HepG2 (cell line): ENCODE data around the gene RREB1. TPM values are rescaled to one million over a fixed set of nuclear protein-coding genes. Genes with fewer than 3 reads are reported as not detected.

Source experiments
- ATAC-seq: fragments of 200-7000 bp; cut with Tn5 transposase; 3 replicates; pipeline ENCODE4 v1.9.1; 2020; ENCODE audit warnings: mild to moderate bottlenecking, moderate library complexity
- BruUV-seq: library from RNA; stranded (reverse); fragments of 400-500 nt; replicated peaks from 2 replicates; lab custom pipeline; 2021; lab: Mats Ljungman, UMichigan
- CTCF ChIA-PET: fragments of 300-600 bp; formaldehyde crosslinking; extraction: SDS; loops from one replicate; lab custom pipeline; 2021; ENCODE audit warnings: low total read pairs, inconsistent platforms, low intra/inter-chr PET ratio; lab: Yijun Ruan, JAX
- POLR2A ChIA-PET: fragments of 350-600 bp; sonication (Branson Sonifier 250); formaldehyde crosslinking; loops from one replicate; lab custom pipeline; 2020; ENCODE audit warnings: antibody characterized with exemption, inconsistent platforms; lab: Yijun Ruan, JAX
- DNase-seq: peaks from one replicate; pipeline ENCODE4 v3.0.0-alpha.2; 2015; ENCODE audit warnings: low spot score
- FAIRE-seq: peaks from 3 replicates; lab custom pipeline; 2011; peaks lifted over from hg19 to GRCh38; lab: Jason Lieb, UNC
- H2AFZ ChIP-seq: one replicate; pipeline ENCODE4 v1.6.1; 2011; ENCODE audit warnings: low read length, inconsistent platforms
- H3K27ac ChIP-seq: fragments of 300-600 bp; 3 replicates; pipeline ENCODE4 v1.8.0; 2011; ENCODE audit warnings: mixed run types, mild to moderate bottlenecking, mixed read lengths, low read length, inconsistent platforms; ENCODE audit not compliant: insufficient read depth; ENCODE audit errors: extremely low read length
- H3K27me3 ChIP-seq, 2 experiments: fragments of 200-600 bp in 1 of 2; 2 replicates in 1 of 2; 3 replicates in 1 of 2; pipeline versions ENCODE4 v1.6.0 to v1.8.0; 2011; ENCODE audit warnings: low read length in 2 of 2, mild to moderate bottlenecking in 2 of 2, moderate library complexity in 2 of 2, inconsistent platforms in 1 of 2; ENCODE audit not compliant: insufficient read depth in 2 of 2, control insufficient read depth in 1 of 2
- H3K36me3 ChIP-seq, 2 experiments: fragments of 200-600 bp in 1 of 2; replicated peaks in 1 of 2; 2 replicates in 1 of 2; 3 replicates in 1 of 2; pipeline versions ENCODE4 v1.5.1 to v1.8.0; 2011; ENCODE audit warnings: low read length in 2 of 2, inconsistent platforms in 1 of 2; ENCODE audit not compliant: insufficient read depth in 2 of 2, control insufficient read depth in 1 of 2
- H3K4me1 ChIP-seq: 2 replicates; pipeline ENCODE4 v1.5.1; 2012; ENCODE audit warnings: low read length, inconsistent platforms; ENCODE audit not compliant: insufficient read depth
- H3K4me2 ChIP-seq: 2 replicates; pipeline ENCODE4 v1.6.0; 2011; ENCODE audit warnings: low read depth, low read length, inconsistent platforms
- H3K4me3 ChIP-seq, 3 experiments: fragments of 200-600 bp in 1 of 3; sonication (generic), shearing (Covaris generic) in 1 of 3; replicated peaks in 1 of 3; 2 replicates each; pipeline ENCODE4 v1.5.1; 2011 to 2016; ENCODE audit warnings: low read length in 3 of 3, inconsistent platforms in 2 of 3, low read depth in 2 of 3, mild to moderate bottlenecking in 2 of 3, control low read depth in 1 of 3, mixed read lengths in 1 of 3; ENCODE audit not compliant: insufficient read depth in 1 of 3
- H3K79me2 ChIP-seq: one replicate; pipeline ENCODE4 v1.6.1; 2011; ENCODE audit warnings: low read length, inconsistent platforms; ENCODE audit not compliant: insufficient read depth
- H3K9ac ChIP-seq: 2 replicates; pipeline ENCODE4 v1.6.0; 2011; ENCODE audit warnings: mild to moderate bottlenecking, low read depth, low read length, inconsistent platforms; ENCODE audit not compliant: insufficient read depth
- H3K9me3 ChIP-seq: 2 replicates; pipeline ENCODE4 v1.5.1; 2012; ENCODE audit warnings: mild to moderate bottlenecking, low read length
- H4K20me1 ChIP-seq: 2 replicates; pipeline ENCODE4 v1.6.0; 2011; ENCODE audit warnings: inconsistent platforms, mild to moderate bottlenecking, low read length, moderate library complexity; ENCODE audit not compliant: insufficient read depth
- POLR2G ChIP-seq: fragments of 200-400 bp; formaldehyde crosslinking; IDR thresholded peaks from 2 replicates; pipeline ENCODE4 v1.6.1; 2018; ENCODE audit warnings: mild to moderate bottlenecking, low read depth, low read length, moderate library complexity
- PRMT3 ChIP-seq: sonication (generic); formaldehyde crosslinking; IDR thresholded peaks from 2 replicates; pipeline ENCODE4 v1.8.1; 2022; ENCODE audit warnings: low read depth, mild to moderate bottlenecking, moderate library complexity, missing genetic modification reagents, borderline replicate concordance
- RBM22 ChIP-seq: fragments of 200-400 bp; formaldehyde crosslinking; optimal IDR thresholded peaks from 2 replicates; pipeline ENCODE3; 2017; ENCODE audit warnings: mild to moderate bottlenecking, low read length, moderate library complexity
- SSRP1 ChIP-seq: IDR thresholded peaks from 2 replicates; pipeline ENCODE4 v1.6.1; 2016; ENCODE audit warnings: control low read depth
- TMF1 ChIP-seq: sonication (generic); formaldehyde crosslinking; IDR thresholded peaks from 2 replicates; pipeline ENCODE4 v1.8.1; 2022; ENCODE audit warnings: low read depth, missing genetic modification reagents
- ZNF17 ChIP-seq: sonication (generic); formaldehyde crosslinking; IDR thresholded peaks from 2 replicates; pipeline ENCODE4 v1.5.0; 2020; ENCODE audit warnings: mild to moderate bottlenecking, missing genetic modification reagents
- ZNF343 ChIP-seq: sonication (generic); formaldehyde crosslinking; IDR thresholded peaks from 2 replicates; pipeline ENCODE4 v1.4.0; 2020; ENCODE audit warnings: mild to moderate bottlenecking, missing genetic modification reagents
- ZNF382 ChIP-seq: sonication (generic); formaldehyde crosslinking; IDR thresholded peaks from 2 replicates; pipeline ENCODE4 v1.5.0; 2020; ENCODE audit warnings: missing genetic modification reagents, mild to moderate bottlenecking, borderline replicate concordance
- ZNF552 ChIP-seq: sonication (generic); formaldehyde crosslinking; IDR thresholded peaks from 2 replicates; pipeline ENCODE4 v1.9.0; 2022; ENCODE audit warnings: missing genetic modification reagents, mild to moderate bottlenecking, borderline replicate concordance
- ZNF775 ChIP-seq: sonication (generic); formaldehyde crosslinking; IDR thresholded peaks from 2 replicates; pipeline ENCODE4 v1.4.0; 2020; ENCODE audit warnings: missing genetic modification reagents, mild to moderate bottlenecking, moderate library complexity, borderline replicate concordance
- WGBS: methylation state at CpG from one replicate; pipeline ENCODE4 v1.1.6; 2017; ENCODE audit warnings: low lambda C conversion rate; 5-methylcytosine and 5-hydroxymethylcytosine counted together
- in situ Hi-C: cut with HindIII; loops from 2 replicates; pipeline ENCODE4 v1.10.0; 2017; ENCODE audit warnings: low pct_unique_long_range_greater_than_20kb; ENCODE audit not compliant: extremely low pct_ligation_motif_present
- intact Hi-C: fragments of 100-400 bp; cut with micrococcal nuclease; formaldehyde crosslinking; loops from one replicate; pipeline ENCODE4 v1.10.0; 2022; ENCODE audit not compliant: unreplicated experiment
- polyA plus RNA-seq, 8 experiments: library from polyadenylated mRNA; depleted of rRNA in 3 of 8; stranded (reverse) in 7 of 8; unstranded in 1 of 8; fragments of >200 nt; fragmentation: Illumina TruSeq in 4 of 8; extraction: Trizol in 4 of 8; gene quantifications; 2 replicates each; pipeline versions ENCODE4 v1.2.1 to v1.2.3, GENCODE V29; 2011 to 2016; ENCODE audit warnings: low read depth in 4 of 8, missing spikeins in 1 of 8, mixed read lengths in 1 of 8; ENCODE audit not compliant: insufficient read depth in 1 of 8
- total RNA-seq, 5 experiments: library from RNA; depleted of rRNA; stranded (reverse); fragments of >200 nt; fragmentation: Illumina TruSeq; extraction: Trizol; gene quantifications; 2 replicates each; pipeline ENCODE4 v1.2.3, GENCODE V29; 2016; ENCODE audit warnings: low read depth in 1 of 5
- TF ChIP-seq, protein P1 (sequence below): sonication (generic); formaldehyde crosslinking; IDR thresholded peaks from 2 replicates; pipeline ENCODE4 v1.5.0; 2020; ENCODE audit warnings: mild to moderate bottlenecking, low read depth, missing genetic modification reagents, borderline replicate concordance
- TF ChIP-seq, protein P2 (sequence below): IDR thresholded peaks from 2 replicates; pipeline ENCODE4 v1.4.0; 2020; ENCODE audit warnings: mild to moderate bottlenecking, missing genetic modification reagents

Gene RREB1
- total and polyA plus RNA-seq, 2 of the 13 experiments (the other 11 are each of a cell fraction or from before 2014, with no cell fraction given) = 6.1 to 23.2 TPM

- Histone ChIP-seq H3K4me3 (no peak overlapping the region), H3K9ac (no peak overlapping the region), H3K27me3 (no peaks in the 10 kb centered on the region), H3K27ac (no peak overlapping the region), H3K9me3 (no peaks in the 10 kb centered on the region), H3K36me3 (peaks cover 3 to 24% of the 10 kb centered on the region in 2 experiments; a peak in 4 of 5 replicates), H3K79me2 (no peaks in the 10 kb centered on the region), H2AFZ (no peak overlapping the region), H3K4me1 (no peaks in the 10 kb centered on the region), H3K4me2 (no peak overlapping the region), H4K20me1 (no peaks in the 10 kb centered on the region)
- WGBS = 97% methylated on average over 10 of the region's 10 CpGs
- ATAC-seq (peak; percentile 11), DNase-seq (no peak), FAIRE-seq (no peak)
- in situ Hi-C loops (loop anchor here (10.0 kb wide), 1 partner anchor 332 kb away; no protein-coding TSS in a partner anchor), intact Hi-C loops (no loop called here)
- CTCF ChIA-PET = no interaction called here
- peak; percentile 52; the same call in 1 of the 2 replicates for TF ChIP-seq SSRP1 (CRISPR knock-in tag)
- no peak for TF ChIP-seq TMF1 (CRISPR knock-in tag)
- TF ChIP-seq, protein P1, sequence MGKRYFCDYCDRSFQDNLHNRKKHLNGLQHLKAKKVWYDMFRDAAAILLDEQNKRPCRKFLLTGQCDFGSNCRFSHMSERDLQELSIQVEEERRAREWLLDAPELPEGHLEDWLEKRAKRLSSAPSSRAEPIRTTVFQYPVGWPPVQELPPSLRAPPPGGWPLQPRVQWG (CRISPR knock-in tag) = no peak
- TF ChIP-seq RBM22 = peak; percentile 54
- TF ChIP-seq POLR2G = peak; percentile 53
- no peak for TF ChIP-seq PRMT3 (CRISPR knock-in tag)
- POLR2A ChIA-PET = no interaction called here
- no TSS peak for BruUV-seq
Observed at GRCh38 chr6:7282097-7282906, 174.5 kb downstream of the RREB1 start.

GRCh38 chr6:7283676-7284075 lies 175.9 kb downstream of the RREB1 start:
- no peak for DNase-seq
- Histone ChIP-seq H3K9ac (no peak overlapping the region), H3K79me2 (no peaks in the 10 kb centered on the region), H3K9me3 (no peaks in the 10 kb centered on the region), H3K27ac (no peak overlapping the region), H3K4me3 (no peak overlapping the region), H3K4me1 (no peaks in the 10 kb centered on the region), H3K4me2 (no peak overlapping the region), H3K27me3 (no peaks in the 10 kb centered on the region), H4K20me1 (no peaks in the 10 kb centered on the region), H2AFZ (no peak overlapping the region), H3K36me3 (peaks cover 6 to 37% of the 10 kb centered on the region in 2 experiments)
- 96% methylated on average over 2 of the region's 2 CpGs for WGBS
- no TSS peak for BruUV-seq
- CTCF ChIA-PET = no interaction called here
- intact Hi-C loops (no loop called here), in situ Hi-C loops (loop anchor here (10.0 kb wide), 1 partner anchor 331 kb away; no protein-coding TSS in a partner anchor)
- no peak for ATAC-seq
- FAIRE-seq = no peak
- POLR2A ChIA-PET = no interaction called here
- no peak for TF ChIP-seq ZNF775 (CRISPR knock-in tag)
- peak; percentile 92 for TF ChIP-seq RBM22
- TF ChIP-seq ZNF17 (CRISPR knock-in tag) = no peak
- no peak for TF ChIP-seq ZNF382 (CRISPR knock-in tag)
- no peak for TF ChIP-seq ZNF343
- TF ChIP-seq, protein P2, sequence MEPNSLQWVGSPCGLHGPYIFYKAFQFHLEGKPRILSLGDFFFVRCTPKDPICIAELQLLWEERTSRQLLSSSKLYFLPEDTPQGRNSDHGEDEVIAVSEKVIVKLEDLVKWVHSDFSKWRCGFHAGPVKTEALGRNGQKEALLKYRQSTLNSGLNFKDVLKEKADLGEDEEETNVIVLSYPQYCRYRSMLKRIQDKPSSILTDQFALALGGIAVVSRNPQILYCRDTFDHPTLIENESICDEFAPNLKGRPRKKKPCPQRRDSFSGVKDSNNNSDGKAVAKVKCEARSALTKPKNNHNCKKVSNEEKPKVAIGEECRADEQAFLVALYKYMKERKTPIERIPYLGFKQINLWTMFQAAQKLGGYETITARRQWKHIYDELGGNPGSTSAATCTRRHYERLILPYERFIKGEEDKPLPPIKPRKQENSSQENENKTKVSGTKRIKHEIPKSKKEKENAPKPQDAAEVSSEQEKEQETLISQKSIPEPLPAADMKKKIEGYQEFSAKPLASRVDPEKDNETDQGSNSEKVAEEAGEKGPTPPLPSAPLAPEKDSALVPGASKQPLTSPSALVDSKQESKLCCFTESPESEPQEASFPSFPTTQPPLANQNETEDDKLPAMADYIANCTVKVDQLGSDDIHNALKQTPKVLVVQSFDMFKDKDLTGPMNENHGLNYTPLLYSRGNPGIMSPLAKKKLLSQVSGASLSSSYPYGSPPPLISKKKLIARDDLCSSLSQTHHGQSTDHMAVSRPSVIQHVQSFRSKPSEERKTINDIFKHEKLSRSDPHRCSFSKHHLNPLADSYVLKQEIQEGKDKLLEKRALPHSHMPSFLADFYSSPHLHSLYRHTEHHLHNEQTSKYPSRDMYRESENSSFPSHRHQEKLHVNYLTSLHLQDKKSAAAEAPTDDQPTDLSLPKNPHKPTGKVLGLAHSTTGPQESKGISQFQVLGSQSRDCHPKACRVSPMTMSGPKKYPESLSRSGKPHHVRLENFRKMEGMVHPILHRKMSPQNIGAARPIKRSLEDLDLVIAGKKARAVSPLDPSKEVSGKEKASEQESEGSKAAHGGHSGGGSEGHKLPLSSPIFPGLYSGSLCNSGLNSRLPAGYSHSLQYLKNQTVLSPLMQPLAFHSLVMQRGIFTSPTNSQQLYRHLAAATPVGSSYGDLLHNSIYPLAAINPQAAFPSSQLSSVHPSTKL (CRISPR knock-in tag) = no peak
- no peak for TF ChIP-seq ZNF552 (CRISPR knock-in tag)
